ENCODE data around the gene RBFOX2. TPM values are rescaled to one million over a fixed set of nuclear protein-coding genes. Genes with fewer than 3 reads are reported as not detected.
"Not testable (repeated sequence)": the region's sequence is repeated elsewhere in the genome, so short reads cannot be mapped to it uniquely, and the experiment has no call there.

The RBFOX2 gene
- total RNA-seq, 3 donors from 2014 or later: 5.6 to 6.9 (median 6.5) TPM

DNA sequence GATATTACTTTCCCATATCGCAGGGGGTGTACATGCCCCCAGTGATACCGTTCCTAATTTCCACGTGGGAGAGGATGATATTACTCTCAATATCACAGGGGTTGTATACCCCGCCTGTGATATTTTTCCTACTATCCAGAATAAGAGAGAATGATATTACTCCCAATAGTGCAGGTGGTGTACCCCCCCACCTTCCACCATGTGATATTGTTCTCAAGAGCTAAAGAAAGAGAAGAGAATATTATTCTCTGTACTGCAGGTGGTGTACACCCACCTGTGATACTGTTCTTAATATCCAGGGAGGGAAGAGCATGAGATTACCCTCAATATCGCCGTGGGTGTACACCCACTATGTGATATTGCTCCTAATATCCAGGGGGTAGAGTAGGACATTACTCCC, 328.8 kb downstream of the RBFOX2 start:
- H3K36me3 Mint-ChIP-seq (ENCODE audit: insufficient read depth); H3K27me3 Mint-ChIP-seq (ENCODE audit: low read depth); ATAC-seq; DNase-seq; H3K9me3 Mint-ChIP-seq; H3K4me3 Mint-ChIP-seq; H3K4me1 Mint-ChIP-seq (ENCODE audit: low read depth): not testable (repeated sequence)

GRCh38 chr22:35697142-35697541, 331.5 kb downstream of the RBFOX2 start:
- no peaks in the 10 kb centered on the region for H3K36me3 Mint-ChIP-seq (ENCODE audit: insufficient read depth)
- peak; percentile 42 to 57 for ATAC-seq
- peaks cover 3% of the 10 kb centered on the region for H3K27me3 Mint-ChIP-seq (ENCODE audit: low read depth)
- no peak for DNase-seq
- H3K4me1 Mint-ChIP-seq (ENCODE audit: low read depth): no peaks in the 10 kb centered on the region
- no peaks in the 10 kb centered on the region for H3K9me3 Mint-ChIP-seq
- H3K4me3 Mint-ChIP-seq: no peak overlapping the region

DNA sequence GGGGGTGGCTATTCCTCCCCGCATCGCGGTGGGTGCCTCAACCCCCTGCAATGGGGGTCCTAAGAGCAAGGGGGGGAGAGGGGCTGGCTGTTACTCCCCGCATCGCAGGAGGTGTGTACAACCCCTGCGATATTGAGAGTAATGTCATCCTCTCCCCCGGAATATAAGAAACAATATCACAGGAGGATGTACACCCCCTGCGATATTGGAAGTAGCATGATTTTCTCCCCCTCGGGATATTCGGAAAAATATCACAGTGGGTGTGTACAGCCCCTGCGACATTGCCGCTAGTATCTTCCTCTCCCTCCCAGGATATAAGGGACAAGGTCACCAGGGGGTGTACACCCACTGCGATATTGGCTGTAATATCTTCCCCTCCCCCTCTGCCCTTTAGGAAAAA, 333.4 kb downstream of the RBFOX2 start:
- DNase-seq (no peak), ATAC-seq (no peak)
- Mint-ChIP-seq H3K4me3 (no peak overlapping the region), H3K4me1 (ENCODE audit: low read depth) (no peaks in the 10 kb centered on the region), H3K36me3 (ENCODE audit: insufficient read depth) (no peaks in the 10 kb centered on the region), H3K27me3 (ENCODE audit: low read depth) (peaks cover 3% of the 10 kb centered on the region), H3K9me3 (no peaks in the 10 kb centered on the region)

- Mint-ChIP-seq H3K4me3 (no peak overlapping the region), H3K9me3 (no peaks in the 10 kb centered on the region), H3K4me1 (ENCODE audit: low read depth) (no peaks in the 10 kb centered on the region), H3K36me3 (ENCODE audit: insufficient read depth) (no peaks in the 10 kb centered on the region), H3K27me3 (ENCODE audit: low read depth) (no peaks in the 10 kb centered on the region)
- DNase-seq (no peak), ATAC-seq (no peak)
These were observed 338.6 kb downstream of the RBFOX2 start for GRCh38 chr22:35690001-35690400.

- H3K4me1 Mint-ChIP-seq (ENCODE audit: low read depth): no peaks in the 10 kb centered on the region
- DNase-seq (no peak), ATAC-seq (no peak)
- no peaks in the 10 kb centered on the region for H3K9me3 Mint-ChIP-seq
- H3K27me3 Mint-ChIP-seq (ENCODE audit: low read depth): no peaks in the 10 kb centered on the region
- H3K36me3 Mint-ChIP-seq (ENCODE audit: insufficient read depth): no peaks in the 10 kb centered on the region
- no peak overlapping the region for H3K4me3 Mint-ChIP-seq
These were observed 339.5 kb downstream of the RBFOX2 start for GRCh38 chr22:35688913-35689675.

Other genes with a start within 250 kb of the RBFOX2 start
- gene APOL3, start 131.9 kb upstream of the RBFOX2 start, total RNA-seq: 10 to 100 TPM; 14.4 to 17.7 (median 15.5) TPM
- gene APOL4, start 173.0 kb upstream of the RBFOX2 start, total RNA-seq: under 1 TPM in 1 of 3 donors, not detected in 2; 0.27 TPM
- 100 to 1,000 TPM in 2 of 3 donors, 10 to 100 TPM in 1; 99.6 to 117 (median 106) TPM for gene APOL2, start 210.7 kb upstream of the RBFOX2 start, total RNA-seq
- 10 to 100 TPM; 39.8 to 53.1 (median 42.0) TPM for gene APOL1, start 224.3 kb upstream of the RBFOX2 start, total RNA-seq

All from activated T-cell treated with anti-CD3 and anti-CD28 coated beads, Interleukin-2, amount 50 U/mL, for 4 hours (primary cell).